GM23248 (cell line): ENCODE data around the gene TNPO3.

ENCODE experiments used
- EZH2 ChIP-seq: fragments of 200-600 bp; sonication (generic); IDR thresholded peaks from 2 replicates; pipeline ENCODE4 v1.6.1; 2018; ENCODE audit warnings: antibody characterized with exemption, mild to moderate bottlenecking; ENCODE audit not compliant: insufficient read depth, poor library complexity, severe bottlenecking
- EZH2phosphoT487 ChIP-seq: fragments of 200-600 bp; sonication (generic); IDR thresholded peaks from 2 replicates; pipeline ENCODE4 v1.6.1; 2018; ENCODE audit warnings: antibody characterized with exemption, moderate library complexity, mild to moderate bottlenecking, low read depth; ENCODE audit not compliant: insufficient read depth

DNA sequence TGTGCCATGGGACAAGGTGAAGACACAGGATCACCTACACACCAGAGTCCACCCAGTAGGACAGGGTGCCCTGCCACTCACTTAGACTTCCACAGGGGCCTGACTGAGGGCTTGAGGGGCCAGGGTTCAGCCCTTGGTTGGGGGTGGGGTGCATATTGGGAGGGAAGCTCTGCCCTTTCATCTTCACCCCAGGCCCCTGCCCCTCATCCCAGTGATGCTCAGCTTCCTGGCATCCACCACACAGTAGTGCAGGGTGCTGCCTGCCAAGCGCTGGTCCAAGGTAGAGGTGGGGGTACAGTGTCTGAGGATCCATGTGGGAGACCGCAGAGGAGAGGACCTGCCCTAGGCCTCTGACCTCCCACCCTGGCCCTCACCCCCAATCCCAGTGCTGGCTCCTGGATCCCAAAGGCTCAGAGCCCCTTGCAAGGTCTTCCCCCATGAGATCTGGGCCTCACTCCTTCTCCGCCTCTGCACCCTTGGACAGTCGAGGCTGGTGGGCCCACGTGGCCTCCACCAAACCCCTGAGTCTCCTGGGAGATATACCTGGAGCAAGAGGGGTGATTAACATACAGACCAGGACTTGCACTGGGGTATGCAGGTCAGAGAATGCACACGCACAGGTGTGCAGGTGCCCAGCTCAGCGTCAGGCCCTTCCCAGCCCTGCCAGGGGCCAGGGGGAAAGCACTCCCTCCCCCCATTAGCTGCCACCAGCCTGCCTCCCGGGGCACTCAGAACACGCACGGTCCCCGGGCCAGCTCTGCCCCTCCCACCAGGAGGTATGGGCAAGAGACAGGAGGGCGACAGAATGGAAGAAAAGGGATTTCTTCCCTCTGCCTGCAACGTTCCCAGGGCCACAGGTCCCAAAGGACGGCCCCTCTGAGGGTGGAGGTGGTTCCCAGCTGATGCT, 125.8 kb downstream of the TNPO3 start:
- no peak for TF ChIP-seq EZH2phosphoT487
- no peak for TF ChIP-seq EZH2
